GM19238 (cell line): Measurements from ENCODE around the gene KRT86.
"Not testable (repeated sequence)": the region's sequence is repeated elsewhere in the genome, so short reads cannot be mapped to it uniquely, and the experiment has no call there.

Experiments used
- DNase-seq: peaks from one replicate; pipeline ENCODE4 v3.0.0; 2011; ENCODE audit warnings: low spot score; ENCODE audit not compliant: insufficient read length

KRT86 gene

GRCh38 chr12:52267266-52267665 lies 7.2 kb upstream of the KRT86 start:
- no peak for DNase-seq

- no peak for DNase-seq
Measured at GRCh38 chr12:52267699-52268098, 6.7 kb upstream of the KRT86 start.

DNA sequence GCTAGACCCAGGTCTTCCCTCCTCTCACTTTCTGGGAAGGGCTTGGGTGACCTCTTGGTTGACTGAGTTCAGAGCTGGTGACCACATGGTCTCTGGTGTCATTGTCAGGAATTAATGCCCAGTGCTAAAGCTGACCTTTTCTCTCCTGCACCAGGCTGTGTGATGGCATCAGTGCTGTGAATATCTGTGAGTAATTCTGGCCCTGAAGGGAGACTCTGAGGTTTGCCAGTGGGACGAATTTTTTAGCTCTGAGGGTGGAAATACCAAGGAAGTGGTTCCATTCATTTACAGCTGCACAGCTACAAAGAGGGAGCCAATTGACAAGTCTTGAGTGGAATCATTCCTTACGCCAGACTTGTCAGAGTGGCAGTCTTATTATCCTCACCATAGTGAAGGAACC lies 6.2 kb upstream of the KRT86 start:
- no peak for DNase-seq

DNA sequence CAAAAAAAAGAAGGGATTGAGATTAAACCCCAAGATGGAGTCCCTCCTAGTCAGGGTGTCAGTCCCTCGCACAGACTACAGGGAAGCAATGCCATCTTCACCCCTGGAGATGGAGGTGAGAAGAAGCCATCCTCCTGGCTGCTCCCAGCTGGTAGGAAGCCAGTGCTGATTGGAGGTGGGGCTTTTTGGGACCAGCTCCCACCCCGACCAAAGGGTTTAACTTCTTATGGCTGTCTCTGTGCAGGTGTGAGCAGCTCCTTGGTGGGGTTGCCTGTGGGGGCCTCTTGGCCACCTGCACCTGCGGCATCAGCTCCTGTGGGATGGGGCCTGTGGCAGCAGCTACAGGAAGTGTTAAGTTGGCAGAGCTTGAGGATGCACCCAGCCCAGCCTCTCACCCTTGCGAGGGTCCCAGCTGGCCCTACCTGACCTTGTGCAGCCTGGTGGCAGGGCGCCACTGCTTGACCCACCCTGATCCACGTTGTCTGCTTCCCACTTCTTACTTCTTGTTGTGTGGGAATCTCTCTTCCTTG lies 3.8 kb upstream of the KRT86 start:
- no peak for DNase-seq

- no peak for DNase-seq
Measured at GRCh38 chr12:52271158-52271557, 3.3 kb upstream of the KRT86 start.

- no peak for DNase-seq
Measured at GRCh38 chr12:52275686-52276085, 1.2 kb downstream of the KRT86 start.

GRCh38 chr12:52277486-52278245 lies 3.2 kb downstream of the KRT86 start:
- DNase-seq = no peak

- peak; percentile 84 for DNase-seq
Measured at GRCh38 chr12:52278575-52279421, 4.4 kb downstream of the KRT86 start.

DNA sequence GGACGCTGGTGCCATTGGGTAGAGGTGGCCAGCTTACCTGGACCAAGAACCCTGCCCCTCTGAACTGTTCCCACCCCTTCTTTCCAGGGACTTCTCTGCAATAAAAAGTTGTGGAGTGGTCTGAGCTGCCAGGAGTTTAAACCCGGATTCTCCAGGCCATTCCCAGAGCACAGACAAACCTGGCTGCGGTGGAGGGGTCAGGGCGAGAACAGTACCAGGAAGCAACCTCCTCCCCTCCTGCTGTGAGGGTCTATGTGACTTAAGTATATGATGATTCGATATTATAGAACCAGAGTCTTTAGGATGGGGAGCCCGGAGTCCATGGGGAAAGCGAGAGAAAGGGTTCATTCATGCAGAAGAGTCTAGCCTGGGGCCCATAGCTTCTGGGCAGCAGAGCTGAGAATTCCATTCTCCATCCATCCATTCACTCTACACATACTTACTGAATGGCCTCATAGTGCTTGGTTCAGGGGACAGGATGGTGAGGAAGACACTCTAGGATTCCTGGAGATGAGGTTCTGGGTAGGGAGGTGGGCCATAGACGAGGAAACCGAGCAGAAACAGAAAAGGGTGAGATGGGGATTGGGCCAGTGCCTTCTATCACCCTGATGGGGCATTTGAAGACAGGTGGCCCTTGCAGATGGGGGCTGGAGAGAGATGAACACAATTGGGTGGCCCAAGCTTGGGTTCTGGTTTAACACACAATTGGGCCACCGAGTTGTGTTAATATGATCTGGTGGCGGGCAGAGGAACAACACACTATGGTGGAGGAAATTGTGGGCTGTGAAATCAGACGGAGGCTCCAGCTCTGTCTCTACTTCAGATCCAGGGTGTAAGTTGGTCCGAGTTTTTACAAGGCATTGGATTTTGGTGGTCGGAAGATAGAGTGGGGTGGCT lies 5.2 kb downstream of the KRT86 start:
- DNase-seq = no peak

DNA sequence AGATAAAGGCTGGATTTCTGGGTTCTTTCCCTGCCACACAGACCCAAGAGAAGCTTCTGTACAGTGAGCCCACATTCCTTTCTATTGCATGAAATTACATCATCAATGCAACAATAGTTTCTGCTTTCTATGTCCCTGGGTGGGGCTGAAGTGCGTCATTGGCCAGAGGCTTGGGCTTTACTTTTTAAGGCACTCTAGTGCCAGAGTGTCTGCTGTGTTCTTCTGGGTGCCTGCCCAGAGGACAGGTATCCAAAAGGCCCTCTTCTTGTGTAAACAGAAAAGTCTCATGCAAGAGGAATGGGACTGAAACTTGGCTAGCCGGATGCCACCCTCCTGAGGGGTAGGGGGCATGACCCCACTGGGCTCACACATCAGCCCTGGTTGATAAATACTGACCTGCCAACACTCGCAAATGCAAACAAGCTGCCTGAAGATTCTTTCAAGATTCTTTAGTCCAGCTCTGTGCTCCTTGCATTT lies 5.9 kb downstream of the KRT86 start:
- DNase-seq = no peak

- no peak for DNase-seq
Measured at GRCh38 chr12:52280796-52281560, 6.5 kb downstream of the KRT86 start.

DNA sequence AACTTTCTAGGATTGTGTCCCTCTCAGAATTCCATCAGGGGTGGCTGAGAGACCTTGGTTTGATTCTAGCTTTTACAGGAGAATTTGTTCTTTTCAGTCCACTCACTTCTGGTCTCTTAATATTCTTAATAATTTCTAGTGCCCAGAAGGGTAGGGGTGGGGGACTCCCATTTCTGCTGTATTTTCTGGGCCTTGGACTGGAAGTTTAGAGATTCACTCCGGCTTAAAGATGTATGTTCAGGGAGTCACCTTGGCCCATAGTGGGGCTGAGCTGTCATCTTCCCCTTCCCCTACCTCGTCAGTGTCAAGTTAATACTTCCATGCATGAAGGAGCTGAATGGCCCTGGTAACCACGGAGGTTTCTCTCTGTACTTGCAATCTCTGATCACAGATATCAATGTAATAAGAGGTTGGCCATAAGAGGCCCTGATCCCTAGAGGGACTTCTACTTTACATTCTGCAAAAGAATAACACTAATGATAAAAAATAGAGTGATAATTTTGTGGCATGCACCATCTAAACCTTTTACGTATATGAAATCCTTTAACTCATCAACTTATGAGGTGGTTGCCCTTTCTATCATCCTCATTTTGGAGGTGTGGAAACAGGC lies 10.2 kb downstream of the KRT86 start:
- no peak for DNase-seq

- DNase-seq = no peak
Measured at GRCh38 chr12:52285172-52285745, 10.8 kb downstream of the KRT86 start.

- no peak for DNase-seq
Measured at GRCh38 chr12:52285851-52286530, 11.5 kb downstream of the KRT86 start.

- not testable (repeated sequence) for DNase-seq
Measured at GRCh38 chr12:52286857-52287785, 12.7 kb downstream of the KRT86 start.

GRCh38 chr12:52287816-52288805 lies 13.7 kb downstream of the KRT86 start:
- not testable (repeated sequence) for DNase-seq
